HG02798 (cell line): ENCODE results near the gene RPL10.
"Not testable (repeated sequence)": the region's sequence is repeated elsewhere in the genome, so short reads cannot be mapped to it uniquely, and the experiment has no call there.

Experiments
- ATAC-seq: cut with Tn5 transposase; IDR thresholded peaks from one replicate; pipeline ENCODE4 v1.9.1; 2021; ENCODE audit warnings: mild to moderate bottlenecking; ENCODE audit not compliant: unreplicated experiment, poor library complexity

The RPL10 gene

DNA sequence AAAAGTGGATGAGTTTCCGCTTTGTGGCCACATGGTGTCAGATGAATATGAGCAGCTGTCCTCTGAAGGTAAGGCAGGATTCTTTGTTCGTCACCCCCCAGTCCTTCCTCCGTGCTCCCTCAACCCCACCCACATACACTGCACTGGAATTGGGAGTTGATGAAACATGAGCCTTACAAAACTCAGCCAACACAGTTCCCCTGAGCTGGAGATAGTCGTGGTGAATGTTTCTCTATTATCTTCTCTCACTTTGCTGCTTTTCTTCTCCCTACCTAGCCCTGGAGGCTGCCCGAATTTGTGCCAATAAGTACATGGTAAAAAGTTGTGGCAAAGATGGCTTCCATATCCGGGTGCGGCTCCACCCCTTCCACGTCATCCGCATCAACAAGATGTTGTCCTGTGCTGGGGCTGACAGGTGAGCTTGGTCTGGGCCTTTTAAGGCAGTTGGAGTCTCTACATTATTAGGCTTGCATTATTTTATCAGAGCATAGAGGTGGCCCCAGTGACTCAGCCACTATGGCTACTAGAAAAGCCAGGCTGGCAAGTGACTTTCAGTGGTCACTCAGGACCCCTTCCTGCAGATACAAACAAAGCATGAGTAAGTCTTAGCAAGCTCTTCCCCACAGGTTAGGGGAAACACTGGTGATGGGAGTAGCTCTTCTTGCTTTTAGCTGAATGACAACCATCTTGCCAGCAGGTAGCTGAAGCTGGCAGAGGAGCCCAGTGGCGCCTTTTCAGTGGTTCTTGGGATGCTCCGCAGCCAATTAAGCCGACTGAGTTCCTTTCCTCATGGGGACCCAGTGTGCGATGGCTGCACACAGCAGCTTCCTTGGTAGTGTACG is 1.6 kb downstream of the RPL10 start:
- no peak for ATAC-seq

DNA sequence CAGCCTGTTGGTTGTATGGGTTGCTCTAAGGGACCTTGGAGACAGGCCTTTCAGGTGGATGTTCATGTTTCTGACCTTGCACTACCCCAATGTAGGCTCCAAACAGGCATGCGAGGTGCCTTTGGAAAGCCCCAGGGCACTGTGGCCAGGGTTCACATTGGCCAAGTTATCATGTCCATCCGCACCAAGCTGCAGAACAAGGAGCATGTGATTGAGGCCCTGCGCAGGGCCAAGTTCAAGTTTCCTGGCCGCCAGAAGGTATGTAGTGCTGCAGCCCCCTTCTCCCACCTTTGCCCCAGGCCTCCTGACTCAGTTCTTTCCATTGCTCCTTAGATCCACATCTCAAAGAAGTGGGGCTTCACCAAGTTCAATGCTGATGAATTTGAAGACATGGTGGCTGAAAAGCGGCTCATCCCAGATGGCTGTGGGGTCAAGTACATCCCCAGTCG is 2.2 kb downstream of the RPL10 start:
- ATAC-seq = not testable (repeated sequence)

DNA sequence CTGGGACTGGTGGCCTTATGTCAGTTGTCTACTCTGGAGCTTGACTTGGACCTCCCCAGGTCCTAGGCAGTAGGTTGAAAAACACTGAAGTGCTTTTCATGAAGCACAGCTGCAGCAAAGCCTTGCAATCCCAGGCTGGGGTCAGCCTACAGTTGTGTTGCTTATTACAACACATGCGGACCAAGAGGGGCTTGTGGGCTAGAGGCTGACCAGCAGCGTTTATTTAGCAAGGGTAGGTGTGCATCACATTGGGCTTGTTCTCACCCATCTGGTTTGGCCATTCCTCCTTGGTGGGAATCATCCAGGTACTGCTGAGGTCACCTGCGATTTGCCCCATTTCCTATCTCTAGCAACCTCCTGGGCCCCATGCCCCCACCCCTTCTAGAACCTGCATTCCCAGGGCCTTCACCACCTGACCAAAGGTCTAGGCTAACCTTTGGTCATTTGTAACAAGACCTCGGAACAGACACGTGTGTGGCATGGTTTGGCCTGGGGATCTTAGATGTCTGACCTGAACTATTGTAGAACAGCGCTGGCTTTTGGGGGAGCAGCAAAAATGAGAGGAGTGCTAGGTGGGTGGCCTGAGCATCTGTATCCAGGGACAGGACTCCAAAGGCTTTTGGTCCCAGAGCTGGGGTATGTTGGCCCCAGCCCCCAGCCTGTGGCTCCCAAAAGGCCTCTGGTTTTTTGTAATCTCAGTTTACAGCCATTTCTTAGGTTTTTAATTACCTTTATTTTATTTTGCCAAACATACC is 3.0 kb downstream of the RPL10 start:
- ATAC-seq = no peak

DNA sequence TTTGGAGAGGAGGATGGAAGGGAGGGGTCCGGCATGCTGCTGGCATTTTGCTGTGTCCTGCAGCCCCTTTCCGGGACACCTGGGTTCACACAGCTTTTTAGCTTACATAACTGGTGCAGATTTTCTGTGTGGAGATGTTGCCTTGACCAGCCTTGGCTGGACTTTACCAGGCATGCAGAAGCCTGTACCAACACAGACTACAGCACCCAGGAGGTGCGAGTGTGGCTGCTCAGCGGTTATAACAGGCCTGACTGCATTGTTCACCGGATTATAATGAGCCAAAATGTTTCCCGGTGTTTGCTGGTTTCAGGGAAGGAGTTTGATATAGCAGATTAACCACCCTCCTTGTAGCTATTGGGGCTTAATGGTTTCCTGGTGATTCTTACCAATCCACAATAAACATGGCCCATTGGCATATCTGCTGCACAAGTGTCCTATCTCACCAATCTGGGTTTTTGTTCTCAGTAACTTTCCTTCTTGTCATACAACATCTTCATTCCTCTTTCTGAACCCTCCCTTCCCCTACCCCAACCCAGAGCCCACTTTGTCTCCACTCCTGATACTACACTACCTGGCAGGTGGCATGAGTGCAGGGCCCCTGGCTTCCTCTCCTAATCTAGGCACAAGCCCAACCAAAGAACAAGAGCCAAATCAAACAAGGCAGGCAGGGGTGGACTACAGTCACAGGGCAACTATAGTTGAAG is 3.9 kb downstream of the RPL10 start:
- ATAC-seq = no peak

DNA sequence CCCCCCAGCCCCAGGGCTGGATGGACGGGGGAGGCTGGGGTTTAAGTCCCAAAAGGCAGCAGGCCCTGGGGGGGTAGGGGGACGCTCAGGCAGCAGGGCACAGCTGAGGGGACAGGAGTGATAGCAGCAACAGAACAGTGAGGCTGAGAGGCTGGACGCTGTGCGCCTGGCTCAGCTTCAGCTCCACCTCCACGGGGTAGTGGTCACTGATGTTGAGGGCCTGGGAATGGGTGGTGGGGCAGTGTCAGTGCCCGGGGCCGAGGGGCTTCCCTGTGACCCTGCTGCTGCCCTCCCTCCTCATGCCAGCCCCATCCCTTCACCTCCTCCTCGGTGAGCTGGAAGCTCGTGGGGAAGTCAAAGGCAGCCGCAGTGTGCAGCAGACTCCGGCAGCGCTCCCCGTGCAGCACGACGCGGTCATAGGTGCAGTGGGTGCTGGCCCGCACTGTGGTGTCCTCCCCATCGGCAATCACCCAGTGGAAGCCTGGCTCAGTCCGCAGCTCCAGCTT is 4.5 kb downstream of the RPL10 start:
- ATAC-seq = no peak

DNA sequence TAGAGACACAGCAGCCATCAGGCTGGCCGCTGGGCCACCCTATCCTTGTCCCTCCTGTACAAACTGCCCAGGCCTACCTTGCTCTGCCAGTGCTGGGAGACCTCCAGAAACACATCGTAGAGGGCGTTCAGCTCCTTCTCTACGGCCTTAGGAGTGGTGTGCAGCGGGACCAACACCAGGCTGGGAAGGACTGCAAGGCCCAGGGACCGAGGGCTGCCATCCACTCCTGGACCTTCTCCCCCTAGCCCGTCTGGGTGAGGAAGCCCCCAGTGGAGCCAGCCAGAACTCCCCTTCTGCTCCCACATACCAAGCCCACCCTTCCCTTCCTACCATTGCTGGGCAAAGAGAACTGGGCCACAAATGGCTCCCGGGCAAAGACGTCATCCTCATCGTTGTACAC is 5.0 kb downstream of the RPL10 start:
- ATAC-seq = no peak

DNA sequence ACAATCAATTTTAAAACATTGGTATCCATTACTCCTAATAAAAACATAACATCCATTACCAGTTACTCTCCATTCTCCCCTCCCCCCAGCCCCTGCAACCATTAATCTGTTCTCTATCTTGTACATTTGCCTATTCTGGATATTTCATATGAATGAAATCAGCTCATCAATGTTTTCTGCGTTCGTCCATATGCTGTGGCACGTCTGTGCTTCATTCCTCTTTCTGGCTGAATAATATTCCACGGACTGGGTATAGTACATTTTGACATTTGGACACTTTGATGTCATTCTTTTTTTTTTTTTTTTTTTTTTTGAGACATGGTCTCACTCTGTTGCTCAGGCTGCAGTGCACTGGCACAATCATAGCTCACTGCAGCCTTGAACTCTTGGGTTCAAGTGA is 5.7 kb downstream of the RPL10 start:
- no peak for ATAC-seq

DNA sequence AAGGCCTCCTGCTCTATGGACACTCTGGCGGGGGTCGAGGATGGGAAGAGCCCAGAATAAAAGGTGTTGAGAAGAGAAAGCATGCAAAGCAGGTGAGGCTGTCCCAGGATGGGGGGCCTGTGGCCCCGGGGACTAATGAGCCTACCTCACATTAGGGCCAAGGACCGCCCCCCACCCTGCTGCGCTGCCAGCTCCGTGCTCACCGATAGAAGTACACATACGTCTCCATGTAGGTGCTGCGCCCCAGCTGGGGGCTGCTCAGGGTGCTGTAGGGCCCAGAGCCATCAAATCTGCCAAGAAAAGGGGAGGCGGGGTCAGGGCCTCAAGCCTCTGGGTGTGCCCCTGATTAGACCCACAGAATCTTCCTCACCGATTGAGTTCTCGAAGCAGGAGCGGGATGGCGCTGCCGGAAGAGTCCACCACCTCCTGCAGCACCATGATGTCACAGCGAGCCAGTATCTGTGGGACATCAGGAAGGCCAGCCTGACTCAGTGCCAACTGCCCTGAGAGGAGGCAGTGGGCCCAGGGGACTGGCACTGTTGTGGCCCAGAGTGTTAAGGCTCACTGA is 6.5 kb downstream of the RPL10 start:
- ATAC-seq = no peak

DNA sequence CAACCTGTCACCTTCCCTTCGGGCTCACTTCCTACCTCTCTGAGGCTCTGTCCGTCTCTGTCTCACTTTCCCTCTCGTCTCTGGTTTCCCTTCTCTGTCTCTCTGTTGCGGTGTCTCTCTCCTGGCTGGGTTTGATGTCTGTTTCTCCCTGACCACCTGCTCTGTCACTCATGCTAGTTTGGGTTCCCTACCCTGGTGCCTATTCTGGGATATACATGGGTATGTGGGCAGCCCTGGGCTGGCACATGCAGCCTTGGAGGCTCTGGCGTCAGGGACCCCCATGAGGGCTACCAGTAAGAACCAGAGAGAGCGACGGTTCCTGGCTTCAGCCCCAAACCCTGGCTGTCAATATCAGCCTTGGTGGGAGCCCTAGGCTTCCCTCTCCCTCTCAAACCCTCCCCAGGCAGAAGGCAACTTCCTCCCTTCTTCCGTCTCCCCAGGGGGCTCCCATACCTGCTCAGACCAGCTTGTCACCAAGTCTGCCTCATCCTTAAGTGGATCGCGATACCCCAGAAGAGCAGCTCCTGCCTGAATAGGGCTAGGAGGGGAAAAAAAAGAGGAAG is 10.6 kb downstream of the RPL10 start:
- ATAC-seq = no peak

DNA sequence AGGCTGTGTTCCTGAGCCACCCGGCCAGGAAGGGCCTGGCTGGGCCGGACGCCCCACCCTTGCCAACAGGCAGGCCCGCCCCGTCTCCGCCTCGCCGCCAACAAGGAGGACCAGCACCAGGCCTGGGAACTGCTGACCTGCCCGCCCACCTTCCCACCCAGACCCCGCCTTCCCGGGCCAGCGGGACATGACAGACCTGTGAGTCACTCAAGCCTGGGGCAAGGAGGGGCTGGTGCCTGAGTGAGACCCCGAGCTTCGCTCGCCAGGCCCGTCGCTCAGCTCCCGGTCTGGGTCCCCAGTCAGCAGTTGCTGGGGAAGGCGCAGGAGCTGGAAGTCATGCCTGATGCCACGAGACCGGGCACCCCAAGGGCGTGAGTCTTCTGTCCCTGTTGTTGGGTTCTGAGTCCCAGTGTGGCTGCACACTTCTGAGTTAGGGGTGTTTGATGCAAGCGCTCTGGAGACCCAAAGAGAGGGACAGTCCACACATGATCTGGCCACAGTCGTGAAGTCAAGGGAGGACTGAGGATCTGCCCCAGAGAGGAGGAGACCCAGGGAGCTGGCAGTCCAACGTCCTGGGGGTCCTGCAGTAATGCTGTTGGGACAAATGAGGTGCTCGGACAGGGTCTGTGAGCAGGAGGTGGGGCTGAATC is 11.2 kb downstream of the RPL10 start, which contains the start of gene DNASE1L1:
DNASE1L1 (minus strand) TSS at position 33 of the 650 bp plus-strand sequence. CDS start 3,686 bp downstream, outside the sequence.
- ATAC-seq = no peak

DNA sequence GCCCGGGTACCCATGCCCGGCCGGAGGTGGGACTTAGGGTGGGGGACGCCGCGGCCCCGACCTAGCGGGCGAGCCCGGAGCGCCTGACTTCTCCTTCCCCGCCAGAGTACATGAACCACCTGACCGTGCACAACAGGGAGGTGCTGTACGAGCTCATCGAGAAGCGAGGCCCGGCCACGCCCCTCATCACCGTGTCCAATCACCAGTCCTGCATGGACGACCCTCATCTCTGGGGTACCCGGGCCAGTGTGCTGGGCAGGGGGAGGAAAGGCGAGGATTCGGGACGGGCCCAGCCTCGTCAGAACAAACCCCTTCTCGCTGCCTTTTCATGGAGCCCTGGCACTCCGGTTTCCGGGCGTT is 13.8 kb downstream of the RPL10 start:
- ATAC-seq = peak; percentile 70

DNA sequence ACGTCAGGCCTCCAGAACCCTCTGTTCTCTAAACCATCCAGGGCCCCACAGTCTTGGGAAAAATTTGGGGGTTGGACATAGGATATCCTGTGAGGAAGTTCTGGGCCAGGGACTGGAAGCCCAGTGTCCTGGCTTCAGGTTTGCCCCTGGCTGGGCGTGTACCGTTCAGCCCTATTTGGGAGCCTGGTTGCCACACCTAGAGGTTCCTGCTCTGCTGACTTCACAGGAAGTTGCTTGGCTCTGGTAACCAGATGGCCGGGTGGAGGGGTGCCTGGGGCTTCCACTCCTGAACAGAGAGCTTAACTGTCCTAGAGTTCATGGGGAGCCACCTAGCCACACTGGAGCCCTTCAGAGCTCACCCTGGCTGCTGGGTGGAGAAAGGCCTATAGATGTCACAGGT is 14.3 kb downstream of the RPL10 start:
- ATAC-seq = no peak

DNA sequence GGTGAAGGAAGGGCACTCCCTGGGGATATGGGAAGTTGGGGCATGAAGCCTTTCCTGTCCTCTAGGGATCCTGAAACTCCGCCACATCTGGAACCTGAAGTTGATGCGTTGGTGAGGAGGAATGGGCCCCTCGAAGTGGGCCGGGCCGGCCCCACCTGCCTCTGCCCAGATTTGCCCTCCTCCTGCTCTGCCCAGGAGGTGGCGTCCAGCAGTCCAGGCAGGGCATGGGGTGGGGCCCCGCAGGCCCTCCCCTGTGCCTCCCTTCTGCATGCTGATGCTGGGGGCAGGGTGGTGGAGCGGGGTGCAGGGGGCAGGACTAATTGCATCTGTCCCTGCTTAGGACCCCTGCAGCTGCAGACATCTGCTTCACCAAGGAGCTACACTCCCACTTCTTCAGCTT is 15.0 kb downstream of the RPL10 start:
- ATAC-seq = no peak

DNA sequence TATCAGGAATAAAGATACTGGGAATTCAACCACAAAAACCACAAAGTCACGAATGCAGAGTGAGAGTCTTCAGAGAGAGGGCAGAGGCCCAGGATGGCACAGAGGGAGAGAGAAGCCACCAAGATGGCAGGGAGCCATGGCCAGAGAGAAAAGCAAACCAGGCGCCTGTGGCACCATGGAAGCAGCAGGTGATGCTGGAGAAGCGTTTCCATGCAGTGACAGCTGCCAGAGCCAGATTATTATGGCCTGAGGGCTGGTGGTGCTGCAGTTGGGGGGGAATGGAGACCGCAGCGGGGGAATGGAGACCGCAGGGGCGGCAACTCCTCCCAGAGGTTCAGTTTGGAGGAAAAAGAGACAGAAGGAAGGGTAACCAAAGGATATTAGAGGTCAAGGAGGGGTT is 19.0 kb downstream of the RPL10 start:
- no peak for ATAC-seq

DNA sequence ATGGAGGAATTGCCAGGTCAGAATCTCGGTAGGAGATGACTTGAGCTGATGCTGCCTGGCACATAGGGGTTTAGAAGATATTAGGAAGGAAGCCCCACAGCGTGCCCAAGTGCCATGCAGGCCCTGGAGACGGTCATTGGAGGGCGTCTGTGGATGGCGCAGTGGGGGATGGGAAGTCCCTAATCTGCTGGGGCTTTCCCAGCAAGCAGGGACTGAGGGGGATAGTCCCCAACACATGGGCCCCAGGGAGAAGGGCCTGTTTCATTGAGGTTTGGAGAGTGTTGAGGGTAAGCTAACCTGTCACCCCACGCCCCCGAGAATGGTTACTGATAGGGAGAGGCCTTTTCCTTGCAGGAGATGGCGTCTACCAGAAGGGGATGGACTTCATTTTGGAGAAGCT is 21.0 kb downstream of the RPL10 start:
- no peak for ATAC-seq

DNA sequence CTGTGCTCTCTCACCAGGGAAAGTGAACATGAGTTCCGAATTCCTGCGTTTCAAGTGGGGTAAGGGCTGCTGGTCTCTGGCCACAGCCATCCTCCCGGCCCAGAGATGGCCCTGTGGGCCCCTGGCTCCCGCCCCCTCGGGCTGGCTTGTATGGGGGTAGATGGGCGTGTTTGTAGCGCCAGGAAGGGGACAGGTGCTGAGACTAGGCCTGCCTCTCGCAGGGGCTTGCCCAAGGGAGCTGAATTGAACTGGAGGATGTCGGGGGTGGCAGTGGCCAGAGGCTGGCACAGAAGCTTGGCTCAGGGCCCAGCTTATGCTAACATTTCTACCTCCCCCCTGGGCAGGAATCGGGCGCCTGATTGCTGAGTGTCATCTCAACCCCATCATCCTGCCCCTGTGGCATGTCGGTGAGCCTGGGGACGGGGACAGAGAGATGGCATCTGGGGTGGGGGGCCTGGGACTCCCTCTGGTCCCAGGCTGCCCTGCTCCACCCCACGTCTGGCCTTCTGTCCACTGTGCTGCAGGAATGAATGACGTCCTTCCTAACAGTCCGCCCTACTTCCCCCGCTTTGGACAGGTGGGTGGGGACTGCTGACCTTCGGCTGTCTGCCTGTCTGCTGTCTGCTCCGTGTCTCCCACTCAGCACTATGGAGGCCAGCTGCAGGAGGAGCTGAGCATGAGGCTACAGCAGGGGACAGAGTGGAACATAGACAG is 21.7 kb downstream of the RPL10 start:
- no peak for ATAC-seq

DNA sequence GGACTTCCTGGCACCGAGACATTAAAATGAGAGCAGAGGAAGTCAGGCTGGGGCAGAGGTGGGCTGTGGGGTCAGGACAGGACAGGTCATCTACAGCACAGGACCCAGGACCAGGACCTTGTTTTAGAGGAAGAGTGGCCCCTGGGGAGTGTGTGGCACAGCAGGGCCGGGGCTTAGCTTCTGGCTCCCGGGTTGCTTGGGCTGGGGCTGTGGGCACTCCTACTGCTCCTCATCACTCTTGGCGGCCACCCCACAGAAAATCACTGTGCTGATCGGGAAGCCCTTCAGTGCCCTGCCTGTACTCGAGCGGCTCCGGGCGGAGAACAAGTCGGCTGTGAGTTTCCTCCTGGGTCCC is 22.2 kb downstream of the RPL10 start:
- ATAC-seq = no peak

DNA sequence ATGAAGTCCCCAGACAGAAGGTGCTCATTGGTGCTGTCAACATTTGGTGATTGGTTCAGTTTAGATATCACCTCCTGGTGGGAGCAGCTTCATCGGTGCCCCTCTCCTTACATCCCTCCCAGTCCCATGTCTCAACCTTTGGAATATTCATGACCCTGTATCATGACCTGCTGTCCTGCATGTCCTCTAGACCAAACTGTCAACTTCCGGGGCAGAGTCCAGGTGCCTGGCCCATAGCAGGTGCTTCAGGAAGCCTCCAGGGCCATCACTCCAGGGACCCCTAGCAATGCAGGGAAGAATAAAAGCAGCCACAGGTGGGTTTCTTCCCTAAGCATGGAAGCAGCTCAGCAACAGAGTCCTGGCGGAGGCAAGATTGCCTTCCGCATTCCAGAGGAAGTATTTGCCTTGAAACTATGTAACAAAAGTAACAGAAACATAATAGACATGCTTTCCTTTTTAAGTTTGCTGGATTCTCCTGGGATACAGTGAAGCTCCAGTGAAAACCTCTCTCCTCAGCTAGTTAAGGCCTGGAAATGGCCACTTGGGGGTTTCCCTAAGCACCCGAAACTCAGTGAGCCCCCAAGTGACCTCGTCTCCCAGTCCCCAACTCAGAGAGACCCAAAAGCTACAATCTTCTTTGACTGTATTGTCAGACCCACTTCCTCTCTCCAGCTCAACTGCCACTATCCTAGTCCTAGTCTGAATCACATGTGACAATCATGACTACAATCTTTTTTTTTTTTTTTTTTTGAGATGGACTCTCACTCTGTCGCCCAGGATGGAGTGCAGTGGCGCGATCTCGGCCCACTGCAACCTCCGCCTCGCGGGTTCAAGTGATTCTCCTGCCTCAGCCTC is 29.0 kb downstream of the RPL10 start:
- ATAC-seq = no peak
